ENCODE measurements around the gene GMDS.

GMDS gene

DNA sequence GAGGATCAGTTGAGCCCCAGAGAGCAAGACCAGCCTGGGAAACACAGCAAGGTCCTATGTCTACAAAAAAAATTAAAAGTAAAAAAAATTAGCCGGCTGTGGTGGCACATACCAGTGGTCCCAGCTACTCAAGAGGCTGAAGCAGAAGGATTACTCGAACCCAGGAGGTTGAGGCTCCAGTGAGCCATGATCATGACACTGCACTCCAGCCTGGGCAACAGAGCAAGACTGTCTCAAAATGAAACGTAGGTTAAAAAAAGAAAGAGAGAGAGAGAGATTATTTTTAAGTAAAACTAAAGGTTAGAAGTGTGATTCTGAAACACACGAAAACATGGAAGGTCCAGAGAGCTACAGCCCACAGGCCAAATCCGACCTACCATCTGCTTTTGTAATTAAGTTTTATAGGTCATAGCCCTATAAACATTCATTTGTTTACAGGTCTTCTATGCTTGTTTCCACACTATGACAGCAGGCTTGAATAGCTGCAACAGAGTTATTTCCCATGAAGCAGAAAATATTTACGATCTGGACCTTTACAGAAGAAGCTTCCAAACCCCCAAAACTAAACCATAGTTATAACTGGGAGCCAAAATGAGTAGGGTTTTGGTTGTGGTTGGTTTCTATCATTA, 279.7 kb downstream of the GMDS start:
- H2AFZ ChIP-seq (ENCODE audit: low read length): no peak overlapping the region
- H3K36me3 ChIP-seq (replicated peaks; ENCODE audit: insufficient read depth, low read length): no peaks in the 10 kb centered on the region
- TF ChIP-seq EZH2phosphoT487 (IDR thresholded peaks at IDR 0.05; ENCODE audit: low read length) (no peak), CTCF (IDR thresholded peaks at IDR 0.05; ENCODE audit: low read length) (no peak), EZH2 (optimal IDR thresholded peaks at IDR 0.05; ENCODE audit: low read depth, low read length) (no peak)
- no peak overlapping the region for H3K9ac ChIP-seq (ENCODE audit: low read length)
- no peaks in the 10 kb centered on the region for H3F3A ChIP-seq (ENCODE audit: insufficient read depth, low read length)
- no peaks in the 10 kb centered on the region for H4K20me1 ChIP-seq (ENCODE audit: insufficient read depth, low read length)
- H3K4me1 ChIP-seq (ENCODE audit: low read length): no peaks in the 10 kb centered on the region
- no peaks in the 10 kb centered on the region for H3K27me3 ChIP-seq (replicated peaks; ENCODE audit: insufficient read depth, low read length)
- H3K4me3 ChIP-seq (ENCODE audit: low read length): no peak overlapping the region
- no peak overlapping the region for H3K4me2 ChIP-seq (ENCODE audit: low read depth, low read length)
- no peaks in the 10 kb centered on the region for H3K9me2 ChIP-seq (replicated peaks; ENCODE audit: insufficient read depth, low read length)
- H3K9me3 ChIP-seq (replicated peaks; ENCODE audit: insufficient read depth, low read length): no peaks in the 10 kb centered on the region
- H3K79me2 ChIP-seq (ENCODE audit: low read length): no peaks in the 10 kb centered on the region
- no peak for DNase-seq
- no peak overlapping the region for H3K27ac ChIP-seq (ENCODE audit: low read length)

DNA sequence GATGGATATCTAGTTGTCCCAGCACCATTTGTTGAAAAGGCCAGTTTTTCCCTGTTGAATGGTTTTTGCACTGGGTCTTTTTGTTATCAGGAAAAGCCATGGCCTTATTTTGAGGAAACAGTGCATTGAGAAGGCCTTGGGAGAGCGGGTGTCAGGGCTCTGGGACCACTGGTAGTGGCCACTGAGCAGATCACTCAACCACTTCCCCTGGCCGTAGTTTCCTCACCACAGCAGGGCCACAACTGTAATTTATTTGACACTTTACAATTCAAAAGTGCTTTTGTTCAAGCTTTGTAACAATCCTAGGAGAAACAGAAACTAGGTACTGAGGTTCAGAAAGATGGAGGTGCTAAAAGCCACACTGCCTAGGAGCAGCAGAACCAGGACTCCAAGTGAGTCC, 281.8 kb downstream of the GMDS start:
- Histone ChIP-seq H3K9me2 (replicated peaks; ENCODE audit: insufficient read depth, low read length) (no peaks in the 10 kb centered on the region), H3K4me2 (ENCODE audit: low read depth, low read length) (no peak overlapping the region), H3K27ac (ENCODE audit: low read length) (no peak overlapping the region), H3K9ac (ENCODE audit: low read length) (no peak overlapping the region), H3K4me1 (ENCODE audit: low read length) (no peaks in the 10 kb centered on the region), H3K4me3 (ENCODE audit: low read length) (no peak overlapping the region), H3K79me2 (ENCODE audit: low read length) (no peaks in the 10 kb centered on the region), H4K20me1 (ENCODE audit: insufficient read depth, low read length) (no peaks in the 10 kb centered on the region), H3F3A (ENCODE audit: insufficient read depth, low read length) (no peaks in the 10 kb centered on the region), H3K36me3 (replicated peaks; ENCODE audit: insufficient read depth, low read length) (no peaks in the 10 kb centered on the region), H2AFZ (ENCODE audit: low read length) (no peak overlapping the region), H3K27me3 (replicated peaks; ENCODE audit: insufficient read depth, low read length) (no peaks in the 10 kb centered on the region), H3K9me3 (replicated peaks; ENCODE audit: insufficient read depth, low read length) (no peaks in the 10 kb centered on the region)
- no peak for TF ChIP-seq EZH2 (optimal IDR thresholded peaks at IDR 0.05; ENCODE audit: low read depth, low read length)
- TF ChIP-seq EZH2phosphoT487 (IDR thresholded peaks at IDR 0.05; ENCODE audit: low read length): no peak
- no peak for DNase-seq

DNA sequence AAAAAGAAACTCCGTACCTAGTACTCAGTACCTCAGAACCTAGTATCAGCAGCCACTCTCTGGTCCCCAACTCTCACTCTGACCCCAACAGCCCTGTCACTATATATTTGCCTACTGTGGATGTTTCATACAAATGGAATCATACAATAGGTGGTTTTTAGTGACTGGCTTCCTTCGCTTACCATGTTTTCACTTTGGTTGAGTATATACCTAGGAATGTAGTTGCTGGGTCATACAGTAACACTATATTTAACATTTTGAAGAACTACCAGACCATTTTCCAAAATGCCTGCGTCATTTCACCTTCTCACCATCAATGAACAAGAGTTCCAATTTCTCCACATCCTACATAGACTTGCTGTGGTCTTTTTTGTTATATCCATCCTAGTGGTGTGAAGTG, 283.2 kb downstream of the GMDS start:
- no peak overlapping the region for H2AFZ ChIP-seq (ENCODE audit: low read length)
- H4K20me1 ChIP-seq (ENCODE audit: insufficient read depth, low read length): no peaks in the 10 kb centered on the region
- H3K4me3 ChIP-seq (ENCODE audit: low read length): no peak overlapping the region
- H3K9me3 ChIP-seq (replicated peaks; ENCODE audit: insufficient read depth, low read length): no peaks in the 10 kb centered on the region
- no peaks in the 10 kb centered on the region for H3K36me3 ChIP-seq (replicated peaks; ENCODE audit: insufficient read depth, low read length)
- no peak overlapping the region for H3K9ac ChIP-seq (ENCODE audit: low read length)
- H3F3A ChIP-seq (ENCODE audit: insufficient read depth, low read length): no peaks in the 10 kb centered on the region
- H3K27ac ChIP-seq (ENCODE audit: low read length): no peak overlapping the region
- no peaks in the 10 kb centered on the region for H3K4me1 ChIP-seq (ENCODE audit: low read length)
- H3K27me3 ChIP-seq (replicated peaks; ENCODE audit: insufficient read depth, low read length): no peaks in the 10 kb centered on the region
- no peak for DNase-seq
- no peak overlapping the region for H3K4me2 ChIP-seq (ENCODE audit: low read depth, low read length)
- H3K79me2 ChIP-seq (ENCODE audit: low read length): no peaks in the 10 kb centered on the region
- no peak for TF ChIP-seq EZH2phosphoT487 (IDR thresholded peaks at IDR 0.05; ENCODE audit: low read length)
- no peak for TF ChIP-seq EZH2 (optimal IDR thresholded peaks at IDR 0.05; ENCODE audit: low read depth, low read length)
- no peak for TF ChIP-seq CTCF (IDR thresholded peaks at IDR 0.05; ENCODE audit: low read length)
- H3K9me2 ChIP-seq (replicated peaks; ENCODE audit: insufficient read depth, low read length): no peaks in the 10 kb centered on the region

- Histone ChIP-seq H3F3A (ENCODE audit: insufficient read depth, low read length) (no peaks in the 10 kb centered on the region), H3K27me3 (replicated peaks; ENCODE audit: insufficient read depth, low read length) (no peaks in the 10 kb centered on the region), H3K36me3 (replicated peaks; ENCODE audit: insufficient read depth, low read length) (no peaks in the 10 kb centered on the region), H3K27ac (ENCODE audit: low read length) (no peak overlapping the region), H3K4me2 (ENCODE audit: low read depth, low read length) (no peak overlapping the region), H3K4me3 (ENCODE audit: low read length) (no peak overlapping the region), H3K4me1 (ENCODE audit: low read length) (no peaks in the 10 kb centered on the region), H2AFZ (ENCODE audit: low read length) (no peak overlapping the region), H3K79me2 (ENCODE audit: low read length) (no peaks in the 10 kb centered on the region), H3K9me2 (replicated peaks; ENCODE audit: insufficient read depth, low read length) (no peaks in the 10 kb centered on the region), H3K9me3 (replicated peaks; ENCODE audit: insufficient read depth, low read length) (no peaks in the 10 kb centered on the region), H3K9ac (ENCODE audit: low read length) (no peak overlapping the region), H4K20me1 (ENCODE audit: insufficient read depth, low read length) (no peaks in the 10 kb centered on the region)
- DNase-seq: no peak
- TF ChIP-seq EZH2phosphoT487 (IDR thresholded peaks at IDR 0.05; ENCODE audit: low read length): no peak
- TF ChIP-seq EZH2 (optimal IDR thresholded peaks at IDR 0.05; ENCODE audit: low read depth, low read length): no peak
- no peak for TF ChIP-seq CTCF (IDR thresholded peaks at IDR 0.05; ENCODE audit: low read length)
Observed at GRCh38 chr6:1960486-1961142, 284.8 kb downstream of the GMDS start.
